ENCODE data around the gene TBXAS1.

TBXAS1 gene

DNA sequence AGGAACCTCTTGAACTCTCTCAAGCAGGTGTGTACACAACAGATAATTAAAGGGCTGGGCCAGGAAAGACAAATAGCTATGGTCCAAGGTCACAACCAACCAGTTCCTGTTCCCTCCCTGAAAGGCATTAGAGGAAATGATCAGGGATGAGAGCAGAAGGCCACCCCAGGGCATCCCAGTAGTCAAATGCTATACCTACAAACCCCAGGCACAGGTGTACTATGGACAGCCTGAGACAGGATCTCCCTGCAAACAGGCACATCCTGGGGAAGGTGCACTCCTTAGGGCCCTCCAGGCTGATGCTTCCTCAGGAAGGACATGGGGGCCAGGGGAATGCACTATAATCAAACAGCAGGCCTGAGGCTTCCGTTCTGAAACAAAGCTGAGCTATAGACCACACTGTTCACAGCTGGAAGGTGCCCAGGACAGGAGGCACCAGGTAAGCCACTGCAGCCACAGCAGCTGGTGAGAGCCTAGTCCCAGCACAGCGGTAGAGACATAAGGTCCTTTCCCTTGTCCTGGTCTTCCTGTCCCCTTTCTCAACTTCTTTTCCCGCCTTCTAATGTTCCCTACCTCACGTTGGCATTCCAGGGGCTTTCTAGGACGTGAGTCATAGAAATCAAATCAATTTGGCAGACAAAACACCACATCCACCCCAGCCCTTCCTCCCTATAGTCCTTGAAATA is 220.4 kb downstream of the TBXAS1 start:
- TF ChIP-seq, protein P1, sequence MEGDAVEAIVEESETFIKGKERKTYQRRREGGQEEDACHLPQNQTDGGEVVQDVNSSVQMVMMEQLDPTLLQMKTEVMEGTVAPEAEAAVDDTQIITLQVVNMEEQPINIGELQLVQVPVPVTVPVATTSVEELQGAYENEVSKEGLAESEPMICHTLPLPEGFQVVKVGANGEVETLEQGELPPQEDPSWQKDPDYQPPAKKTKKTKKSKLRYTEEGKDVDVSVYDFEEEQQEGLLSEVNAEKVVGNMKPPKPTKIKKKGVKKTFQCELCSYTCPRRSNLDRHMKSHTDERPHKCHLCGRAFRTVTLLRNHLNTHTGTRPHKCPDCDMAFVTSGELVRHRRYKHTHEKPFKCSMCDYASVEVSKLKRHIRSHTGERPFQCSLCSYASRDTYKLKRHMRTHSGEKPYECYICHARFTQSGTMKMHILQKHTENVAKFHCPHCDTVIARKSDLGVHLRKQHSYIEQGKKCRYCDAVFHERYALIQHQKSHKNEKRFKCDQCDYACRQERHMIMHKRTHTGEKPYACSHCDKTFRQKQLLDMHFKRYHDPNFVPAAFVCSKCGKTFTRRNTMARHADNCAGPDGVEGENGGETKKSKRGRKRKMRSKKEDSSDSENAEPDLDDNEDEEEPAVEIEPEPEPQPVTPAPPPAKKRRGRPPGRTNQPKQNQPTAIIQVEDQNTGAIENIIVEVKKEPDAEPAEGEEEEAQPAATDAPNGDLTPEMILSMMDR (IDR thresholded peaks at IDR 0.05; ENCODE audit: low read depth, low read length), result no peak
- DNase-seq (ENCODE audit: extremely low read depth, low read depth), result no peak

DNA sequence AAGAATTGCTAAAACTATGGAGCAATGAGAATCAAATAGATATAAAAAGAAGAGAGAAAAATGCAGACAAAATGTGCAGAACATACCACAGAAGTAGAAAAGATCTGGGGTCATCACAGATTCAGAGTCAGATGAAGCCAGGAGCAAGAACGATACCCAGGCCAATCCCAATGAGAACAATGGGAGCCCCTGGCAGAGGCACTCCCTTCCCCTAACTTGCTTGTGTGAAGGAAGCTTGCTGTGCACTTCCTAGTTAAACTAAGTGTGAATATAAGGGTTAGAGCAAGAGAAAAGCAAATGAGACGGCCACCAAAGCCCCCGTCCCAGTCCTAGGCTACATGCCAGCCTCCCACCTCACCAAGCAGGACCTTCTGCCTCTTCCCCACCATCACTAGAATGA is 221.0 kb downstream of the TBXAS1 start:
- TF ChIP-seq, protein P1 (IDR thresholded peaks at IDR 0.05; ENCODE audit: low read depth, low read length), result no peak

DNA sequence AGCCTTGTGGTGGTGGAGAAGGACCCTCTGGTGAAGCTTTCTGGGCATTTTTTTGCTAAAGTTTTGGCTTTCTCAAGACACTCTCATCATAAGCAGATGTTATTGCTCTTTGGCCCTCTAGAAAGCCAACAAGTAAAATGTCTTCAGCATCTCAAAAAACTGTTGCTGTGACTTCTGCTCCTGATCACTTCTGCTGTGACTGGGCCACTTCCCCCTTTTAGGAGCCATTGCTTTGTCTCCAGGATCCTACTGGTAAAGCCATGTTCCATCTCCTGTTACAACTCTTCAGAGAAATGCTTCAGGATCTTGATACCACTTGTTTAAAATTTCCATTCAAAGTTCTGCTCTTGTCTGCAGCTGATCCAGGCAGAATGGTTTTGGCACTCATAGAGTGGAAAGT is 222.8 kb downstream of the TBXAS1 start:
- DNase-seq (ENCODE audit: extremely low read depth, low read depth), result no peak
- TF ChIP-seq, protein P1 (IDR thresholded peaks at IDR 0.05; ENCODE audit: low read depth, low read length), result no peak

More for the DNA sequence above, 221.0 kb downstream of the TBXAS1 start:
- no peak for DNase-seq (ENCODE audit: extremely low read depth, low read depth)

DNA sequence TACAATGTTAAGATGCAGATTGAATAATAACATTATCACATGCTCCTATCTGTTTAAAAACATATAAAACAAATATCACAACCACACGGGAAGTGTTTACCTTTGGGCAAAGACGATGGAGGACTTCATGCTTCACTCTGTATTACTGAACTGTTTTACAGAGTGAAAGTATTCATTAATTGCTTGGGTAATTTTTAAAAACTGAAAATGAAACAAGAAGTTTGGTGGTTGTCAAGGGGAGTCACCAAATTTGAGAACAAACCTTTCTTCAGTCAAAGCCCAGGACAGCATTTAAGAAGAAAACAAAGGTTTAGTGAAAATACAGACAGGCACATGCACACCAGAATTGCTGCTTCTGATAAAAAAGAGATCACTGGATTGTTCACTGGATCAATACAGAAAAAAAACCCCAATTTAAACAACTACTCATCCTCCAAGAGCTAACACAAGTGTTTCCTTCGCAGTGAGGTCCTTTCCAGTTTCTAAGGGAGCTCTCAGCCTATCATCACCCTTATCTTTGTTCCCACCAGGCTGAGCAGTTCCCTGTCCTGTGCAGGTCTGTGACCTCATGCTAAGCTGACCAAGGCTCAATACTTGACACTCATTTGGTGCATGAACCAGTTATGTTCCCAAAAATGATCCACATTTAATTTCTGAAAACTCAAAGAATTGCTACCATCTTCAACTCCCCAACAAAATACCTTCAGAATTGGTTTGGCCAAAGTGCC is 224.9 kb downstream of the TBXAS1 start:
- TF ChIP-seq, protein P1 (IDR thresholded peaks at IDR 0.05; ENCODE audit: low read depth, low read length), result no peak
- DNase-seq (ENCODE audit: extremely low read depth, low read depth), result no peak

- DNase-seq (ENCODE audit: extremely low read depth, low read depth), result no peak
- TF ChIP-seq, protein P1 (IDR thresholded peaks at IDR 0.05; ENCODE audit: low read depth, low read length), result no peak
Measured at GRCh38 chr7:140054751-140055150, 225.7 kb downstream of the TBXAS1 start.

DNA sequence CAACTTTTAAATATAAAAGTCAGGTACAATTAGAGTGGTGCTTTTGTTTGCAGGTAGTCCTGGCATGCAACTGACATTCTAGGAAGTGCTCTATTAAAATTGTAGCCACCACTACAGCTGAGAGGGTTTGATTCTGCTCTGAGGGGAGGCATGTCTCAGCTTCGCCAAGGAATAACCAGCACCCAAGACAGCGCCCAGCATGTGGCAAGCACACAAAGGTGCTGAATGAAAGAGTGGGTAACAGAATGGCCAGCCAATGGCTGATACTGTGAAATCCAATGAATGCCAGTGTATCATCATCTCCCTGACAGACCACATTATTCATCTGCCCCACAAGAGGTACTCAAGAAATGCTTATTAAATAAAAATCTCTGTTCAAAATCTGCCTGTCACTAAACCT is 226.8 kb downstream of the TBXAS1 start:
- DNase-seq (ENCODE audit: extremely low read depth, low read depth), result no peak
- TF ChIP-seq, protein P1 (IDR thresholded peaks at IDR 0.05; ENCODE audit: low read depth, low read length), result no peak

GRCh38 chr7:140056431-140057142 is 227.5 kb downstream of the TBXAS1 start:
- TF ChIP-seq, protein P1 (IDR thresholded peaks at IDR 0.05; ENCODE audit: low read depth, low read length), result no peak

More at GRCh38 chr7:140056431-140057142, 227.5 kb downstream of the TBXAS1 start:
- no peak for DNase-seq (ENCODE audit: extremely low read depth, low read depth)
